GM19397 (cell line): ENCODE data around the gene MTARC1.

ENCODE experiments used
- ATAC-seq: cut with Tn5 transposase; IDR thresholded peaks from one replicate; pipeline ENCODE4 v1.9.1; 2021; ENCODE audit warnings: mild to moderate bottlenecking, moderate library complexity; ENCODE audit not compliant: unreplicated experiment

The MTARC1 gene

DNA sequence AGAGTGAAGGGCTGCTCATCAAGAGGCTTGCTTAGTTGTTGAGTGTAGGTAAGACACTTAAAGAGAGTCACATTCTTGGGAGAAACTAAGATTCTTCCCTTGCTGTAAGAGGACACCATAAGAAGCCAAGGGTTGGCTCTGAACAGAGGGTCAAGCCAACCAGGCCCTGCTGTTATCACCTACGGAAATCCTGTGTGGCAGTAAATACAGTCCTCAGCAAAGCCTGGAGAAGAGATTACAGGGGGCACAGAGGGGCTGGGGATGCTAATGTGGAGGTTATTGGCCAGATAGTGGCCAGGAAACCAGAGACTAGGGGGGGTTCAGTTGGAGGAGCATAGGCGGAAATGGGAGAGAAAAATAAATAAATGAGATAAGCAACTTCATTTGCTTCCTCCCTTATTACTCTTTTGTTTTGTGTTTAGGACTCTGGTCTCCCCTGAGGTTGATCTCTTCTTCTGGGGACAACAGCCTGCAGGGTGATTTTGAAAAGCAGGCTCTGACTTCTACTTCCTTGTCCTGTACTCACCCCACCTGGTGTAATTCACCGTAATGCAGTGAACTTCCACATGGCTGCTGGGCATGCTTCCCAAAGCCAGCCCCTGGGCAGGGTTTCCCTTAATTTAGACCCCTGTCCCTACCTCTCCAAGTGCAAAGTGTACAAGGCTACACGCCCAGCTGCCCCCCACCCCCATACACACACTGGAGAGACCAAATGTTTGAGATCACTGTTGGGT lies 40.9 kb downstream of the MTARC1 start:
- no peak for ATAC-seq

DNA sequence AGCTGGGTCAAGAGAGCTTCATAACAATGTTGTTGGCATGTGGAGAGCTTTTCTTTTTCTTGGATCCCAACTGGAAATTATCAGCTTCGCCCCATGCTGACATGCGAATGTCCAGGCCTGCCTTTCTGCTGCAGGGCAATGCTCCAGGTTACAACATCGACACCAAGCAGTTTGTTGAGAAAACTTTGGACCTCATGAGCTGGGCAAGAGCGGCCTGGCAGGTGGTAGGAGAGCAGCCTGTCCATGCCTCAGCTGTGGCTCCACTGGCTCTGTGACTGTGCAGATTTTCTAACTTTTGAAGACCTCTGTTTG lies 41.4 kb downstream of the MTARC1 start:
- ATAC-seq: no peak

DNA sequence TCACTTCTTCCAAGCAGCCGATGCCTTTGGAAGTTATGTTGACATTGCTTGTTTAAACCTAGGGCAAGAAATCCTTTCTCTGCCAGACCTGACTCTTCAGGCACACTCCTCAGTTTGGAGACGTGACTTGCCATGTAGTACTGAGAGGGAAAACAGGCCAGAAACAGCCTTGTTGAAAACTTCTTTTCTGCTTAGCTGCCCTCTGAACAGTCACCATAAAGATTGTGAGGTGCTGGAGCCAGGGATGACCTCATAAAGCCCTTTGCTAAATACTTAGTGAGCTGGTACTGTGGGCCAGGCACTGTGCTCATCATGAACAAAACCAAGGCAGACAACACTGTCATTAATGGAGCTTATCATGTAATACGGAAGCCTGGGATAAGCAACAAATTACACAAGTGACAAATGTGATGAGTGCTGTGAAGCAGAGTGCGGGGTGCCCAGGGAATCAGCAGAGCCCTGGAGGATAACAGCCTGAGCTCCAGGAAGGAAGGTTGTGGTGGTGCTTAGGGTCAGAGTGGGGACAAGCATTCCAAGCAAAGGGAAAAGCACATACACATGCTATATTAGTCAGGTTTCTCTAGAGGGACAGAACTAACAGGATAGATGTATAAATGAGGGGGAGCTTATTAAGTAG lies 42.4 kb downstream of the MTARC1 start:
- ATAC-seq: no peak

DNA sequence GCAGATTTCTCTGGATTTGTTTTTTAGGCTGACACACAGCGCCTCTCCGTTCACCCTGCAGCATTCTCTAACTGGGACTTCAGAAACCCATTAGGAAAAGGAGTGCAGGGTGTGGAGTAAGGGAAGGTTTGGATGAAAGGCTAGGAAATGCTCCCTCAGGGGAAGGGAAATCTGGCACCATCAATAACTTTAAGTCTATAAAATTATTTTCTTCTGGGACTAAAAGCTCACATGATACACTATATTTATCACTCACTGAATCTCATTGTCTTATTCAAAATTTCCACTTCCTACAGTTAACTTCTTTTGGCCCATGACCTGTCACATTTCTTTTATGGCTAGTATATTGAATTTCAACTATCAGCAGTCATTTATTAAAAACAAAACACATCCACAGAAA lies 46.7 kb downstream of the MTARC1 start:
- no peak for ATAC-seq

DNA sequence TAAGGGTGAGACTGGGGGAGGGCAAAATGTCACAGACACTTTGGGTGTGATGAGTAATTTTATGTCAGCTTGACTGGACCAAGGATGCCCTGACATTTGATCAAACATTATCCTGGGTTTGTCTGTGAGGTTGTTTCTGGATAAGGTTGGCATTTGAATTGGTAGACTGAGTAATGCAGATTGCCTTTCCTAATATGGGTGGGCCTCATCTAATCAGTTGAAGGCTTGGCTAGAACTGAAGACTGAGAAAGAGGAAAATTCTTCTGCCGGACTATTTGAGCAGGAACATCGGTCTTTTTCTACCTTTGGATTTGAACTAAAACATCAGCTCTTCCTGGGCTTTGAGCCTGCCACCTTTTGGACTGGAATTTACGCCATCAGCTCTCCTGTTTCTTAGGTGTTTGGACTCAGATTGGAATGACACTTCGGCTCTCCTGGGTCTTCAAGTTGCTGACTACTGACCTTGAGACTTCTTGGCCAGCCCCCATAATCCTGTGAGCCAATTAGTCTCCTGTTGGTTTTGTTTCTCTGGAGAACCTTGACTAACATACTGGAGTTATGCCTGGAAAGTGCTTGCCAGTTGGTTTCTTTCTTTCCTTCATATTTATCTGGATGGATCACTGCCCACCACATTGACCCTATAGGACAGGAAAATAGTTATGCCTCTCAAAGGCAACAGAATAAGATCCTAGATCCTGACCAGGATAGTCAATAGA lies 47.6 kb downstream of the MTARC1 start:
- ATAC-seq: no peak
